GM19035 (cell line): ENCODE data around the gene TRIM69.
"Not testable (repeated sequence)": the region's sequence is repeated elsewhere in the genome, so short reads cannot be mapped to it uniquely, and the experiment has no call there.

ENCODE experiments used
- ATAC-seq: cut with Tn5 transposase; IDR thresholded peaks from one replicate; pipeline ENCODE4 v1.9.1; 2021; ENCODE audit not compliant: unreplicated experiment

TRIM69 gene, protein sequence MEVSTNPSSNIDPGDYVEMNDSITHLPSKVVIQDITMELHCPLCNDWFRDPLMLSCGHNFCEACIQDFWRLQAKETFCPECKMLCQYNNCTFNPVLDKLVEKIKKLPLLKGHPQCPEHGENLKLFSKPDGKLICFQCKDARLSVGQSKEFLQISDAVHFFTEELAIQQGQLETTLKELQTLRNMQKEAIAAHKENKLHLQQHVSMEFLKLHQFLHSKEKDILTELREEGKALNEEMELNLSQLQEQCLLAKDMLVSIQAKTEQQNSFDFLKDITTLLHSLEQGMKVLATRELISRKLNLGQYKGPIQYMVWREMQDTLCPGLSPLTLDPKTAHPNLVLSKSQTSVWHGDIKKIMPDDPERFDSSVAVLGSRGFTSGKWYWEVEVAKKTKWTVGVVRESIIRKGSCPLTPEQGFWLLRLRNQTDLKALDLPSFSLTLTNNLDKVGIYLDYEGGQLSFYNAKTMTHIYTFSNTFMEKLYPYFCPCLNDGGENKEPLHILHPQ

DNA sequence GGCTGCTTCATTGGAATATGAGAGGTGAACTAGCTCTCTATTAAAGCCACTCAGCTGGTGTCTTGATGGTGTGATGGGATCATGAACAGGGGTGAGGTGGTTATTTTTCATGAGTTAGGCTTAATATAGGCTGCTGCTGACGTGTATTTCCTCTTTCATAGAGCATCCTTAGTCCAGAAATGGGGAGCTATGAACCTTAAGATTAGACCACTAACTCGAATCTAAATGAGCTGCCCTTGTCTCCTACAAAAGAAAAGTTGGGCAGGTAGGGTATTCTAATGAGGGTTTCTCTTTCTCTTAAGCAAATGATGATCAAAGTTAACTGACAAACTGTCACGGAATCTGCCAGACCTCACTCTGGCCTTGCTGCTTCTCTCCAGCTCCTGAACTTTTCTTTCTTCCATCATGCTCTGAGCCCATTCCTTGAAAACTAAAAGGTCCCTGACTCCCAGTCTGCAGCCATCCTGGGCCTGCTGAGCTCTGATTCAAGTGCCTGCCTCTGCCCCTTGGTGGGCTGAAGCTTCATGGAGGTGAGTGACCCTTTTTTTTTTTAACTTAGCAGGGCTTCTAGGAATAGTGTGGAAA lies at the start of gene TRIM69:
Gene TRIM69 (plus strand): TSS at position 348 of the 585 bp plus-strand sequence. CDS start 177 bp downstream, at position 525.
- no peak for ATAC-seq

DNA sequence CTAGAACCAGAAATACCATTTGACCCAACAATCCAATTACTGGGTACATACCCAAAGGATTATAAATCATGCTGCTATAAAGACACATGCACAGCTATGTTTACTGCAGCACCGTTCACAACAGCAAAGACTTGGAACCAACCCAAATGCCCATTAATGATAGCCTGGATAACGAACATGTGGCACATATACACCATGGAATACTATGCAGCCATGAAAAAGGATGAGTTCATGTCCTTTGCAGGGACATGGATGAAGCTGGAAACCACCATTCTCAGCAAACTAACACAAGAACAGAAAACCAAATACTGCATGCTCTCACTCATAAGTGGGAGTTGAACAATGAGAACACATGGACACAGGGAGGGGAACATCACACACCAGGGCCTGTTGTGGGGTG lies 47.0 kb upstream of the TRIM69 start:
- not testable (repeated sequence) for ATAC-seq

DNA sequence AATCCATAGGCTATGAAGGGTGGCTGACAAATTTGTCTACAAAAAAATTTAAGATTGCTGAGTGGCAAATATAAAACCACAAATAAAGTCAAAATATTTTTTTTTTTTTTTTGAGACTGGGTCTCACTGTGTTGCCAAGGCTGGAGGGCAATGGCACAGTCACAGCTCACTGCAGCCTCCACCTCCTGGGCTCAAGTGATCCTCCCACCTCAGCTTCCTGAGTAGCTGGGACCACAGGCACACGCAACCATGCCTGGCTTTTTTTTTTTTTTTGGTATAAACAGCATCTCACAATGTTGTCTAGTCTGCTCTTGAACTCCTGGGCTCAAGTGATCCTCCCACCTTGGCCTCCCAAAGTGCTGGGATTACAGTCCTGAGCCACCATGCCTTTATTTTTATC lies 46.1 kb upstream of the TRIM69 start:
- ATAC-seq = not testable (repeated sequence)

DNA sequence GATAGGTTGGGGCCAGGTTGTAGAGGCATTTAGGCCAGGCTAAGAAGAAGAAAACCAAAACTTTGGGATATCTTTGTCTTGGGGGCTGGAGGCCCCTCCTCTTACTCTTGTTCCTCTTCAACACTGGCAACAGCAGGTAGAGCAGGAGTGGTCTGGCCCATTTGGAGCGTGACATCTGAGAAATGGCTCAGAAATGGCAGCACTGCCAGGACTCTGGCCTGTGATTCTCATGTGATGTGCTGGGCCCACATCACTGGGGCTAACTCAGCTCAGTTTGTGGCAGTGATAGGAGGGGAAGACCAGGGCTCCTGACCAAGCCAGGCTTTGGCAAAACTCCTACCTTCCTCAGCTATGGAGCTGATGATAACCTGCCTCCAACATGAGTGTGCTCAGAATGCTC lies 43.7 kb upstream of the TRIM69 start:
- no peak for ATAC-seq

DNA sequence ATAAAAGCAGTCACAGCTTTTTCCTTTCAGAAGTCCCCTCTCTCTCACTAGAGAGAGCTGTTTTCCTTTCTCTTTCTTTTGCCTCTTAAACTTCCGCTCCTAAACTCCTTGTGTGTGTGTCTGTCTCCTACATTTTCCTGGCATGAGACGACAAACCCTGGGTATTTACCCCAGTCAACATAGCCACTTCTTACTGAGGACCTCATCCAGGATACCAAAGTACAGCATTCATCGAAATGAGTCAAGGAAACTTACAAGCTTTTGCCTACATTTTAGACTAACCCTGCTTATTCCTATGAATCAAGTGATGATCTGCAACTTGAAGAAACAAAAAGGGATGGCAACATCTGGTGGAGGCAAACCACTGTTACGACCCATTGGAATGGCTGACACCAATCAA lies 41.9 kb upstream of the TRIM69 start:
- ATAC-seq = no peak

DNA sequence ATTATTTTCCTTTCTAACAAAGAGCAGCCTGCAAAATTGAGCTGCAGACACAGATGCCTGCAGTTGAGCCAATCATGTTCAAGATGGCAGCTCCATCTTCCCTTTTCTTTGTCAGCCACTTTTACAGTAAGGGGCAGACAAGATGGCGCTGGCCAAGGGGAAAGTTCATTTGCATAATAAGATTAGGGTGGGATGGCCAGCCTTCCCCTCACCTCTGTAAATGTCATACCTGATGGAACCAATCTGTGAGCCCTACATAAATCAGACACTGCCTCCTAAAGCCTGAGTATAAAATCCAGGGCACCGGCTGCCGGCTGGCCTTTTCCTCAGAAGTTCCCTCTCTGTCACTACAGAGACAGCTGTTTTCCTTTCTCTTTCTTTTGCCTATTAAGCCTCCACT lies 41.0 kb upstream of the TRIM69 start:
- ATAC-seq = no peak

DNA sequence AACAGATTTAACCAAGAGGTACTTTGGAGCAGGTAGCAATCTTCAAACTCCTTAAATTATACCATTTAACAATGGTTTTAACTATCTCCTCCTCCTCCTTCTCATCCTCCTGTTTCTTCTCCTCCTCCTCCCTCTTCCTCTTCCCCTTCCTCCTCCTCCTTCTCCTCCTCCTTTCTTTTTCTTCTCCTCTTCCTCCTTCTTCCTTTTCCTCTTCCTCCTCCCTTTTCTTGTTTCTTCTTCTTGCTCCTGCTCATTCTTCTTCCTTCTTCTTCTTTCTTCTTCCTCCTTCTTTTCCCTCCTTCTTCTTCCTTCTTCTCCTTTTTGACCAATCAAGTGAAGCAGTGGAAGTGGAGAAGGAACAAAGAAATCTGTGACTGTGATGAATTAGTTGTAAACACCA lies 39.3 kb upstream of the TRIM69 start:
- no peak for ATAC-seq

DNA sequence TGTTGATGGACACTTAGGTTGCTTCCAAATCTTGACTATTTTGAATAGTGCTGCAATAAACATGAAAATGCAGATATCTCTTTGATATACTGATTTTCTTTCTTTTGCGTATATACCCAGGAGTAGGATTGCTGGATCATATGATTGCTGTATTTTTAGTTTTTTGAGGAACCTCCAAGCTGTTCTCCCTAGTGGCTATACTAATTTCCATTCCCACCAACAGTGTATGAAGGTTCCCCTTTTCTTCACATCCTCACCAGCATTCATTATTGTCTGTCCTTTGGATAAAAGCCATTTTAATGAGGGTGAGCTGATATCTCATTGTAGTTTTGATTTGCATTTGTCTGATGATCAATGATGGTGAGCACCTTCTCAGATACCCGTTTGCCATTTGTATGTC lies 37.7 kb upstream of the TRIM69 start:
- no peak for ATAC-seq

DNA sequence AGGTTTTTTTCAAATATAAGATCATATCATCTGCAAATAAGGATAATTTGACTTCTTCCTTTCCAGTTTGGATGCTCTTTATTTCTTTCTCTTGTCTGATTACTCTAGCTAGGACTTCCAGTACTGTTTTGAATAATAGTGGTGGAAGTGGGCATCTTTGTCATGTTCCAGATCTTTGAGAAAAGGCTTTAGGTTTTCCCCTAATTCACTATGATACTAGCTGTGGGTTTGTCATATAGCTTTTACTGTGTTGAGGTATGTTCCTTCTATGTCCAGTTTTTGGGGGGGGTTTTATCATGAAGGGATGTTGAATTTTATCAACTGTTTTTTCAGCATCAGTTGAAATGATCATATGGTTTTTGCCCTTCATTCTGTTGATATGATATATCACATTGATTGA lies 35.7 kb upstream of the TRIM69 start:
- ATAC-seq = not testable (repeated sequence)

DNA sequence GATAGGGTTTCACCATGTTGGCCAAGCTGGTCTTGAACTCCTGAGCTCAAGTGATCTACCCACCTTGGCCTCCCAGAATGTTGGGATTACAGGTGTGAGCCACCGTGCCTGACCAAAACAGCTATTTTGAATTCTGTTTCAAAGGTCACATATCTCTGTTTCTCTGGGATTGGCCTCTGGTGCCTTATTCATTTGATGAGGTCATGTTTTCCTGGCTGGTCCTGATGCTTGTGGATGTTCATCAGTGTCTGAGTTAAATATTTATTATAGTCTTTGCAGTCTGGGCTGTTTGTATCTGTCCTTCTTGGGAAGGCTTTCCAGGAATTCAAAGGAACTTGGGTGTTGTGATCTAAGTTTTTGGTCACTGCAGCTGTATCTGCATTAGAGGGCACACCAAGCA lies 30.3 kb upstream of the TRIM69 start:
- ATAC-seq = no peak

DNA sequence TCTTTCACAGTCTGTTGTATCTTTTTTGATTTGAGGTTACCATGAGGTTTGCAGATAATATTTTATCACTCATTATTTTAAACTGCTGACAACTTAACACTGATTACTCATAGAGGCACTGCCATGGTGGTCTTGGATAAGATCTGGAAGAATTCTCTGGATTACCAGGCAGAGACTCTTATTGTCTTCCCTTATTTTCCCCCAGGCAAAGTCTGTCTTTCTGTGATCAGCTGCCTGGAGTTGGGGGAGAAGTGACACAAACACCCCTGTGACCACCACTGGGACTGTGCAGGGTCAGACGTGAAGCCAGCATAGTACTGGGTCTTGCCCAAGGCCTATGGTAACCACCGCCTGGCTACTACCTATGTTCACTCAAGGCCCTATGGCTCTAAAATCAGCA lies 29.9 kb upstream of the TRIM69 start:
- ATAC-seq = no peak

DNA sequence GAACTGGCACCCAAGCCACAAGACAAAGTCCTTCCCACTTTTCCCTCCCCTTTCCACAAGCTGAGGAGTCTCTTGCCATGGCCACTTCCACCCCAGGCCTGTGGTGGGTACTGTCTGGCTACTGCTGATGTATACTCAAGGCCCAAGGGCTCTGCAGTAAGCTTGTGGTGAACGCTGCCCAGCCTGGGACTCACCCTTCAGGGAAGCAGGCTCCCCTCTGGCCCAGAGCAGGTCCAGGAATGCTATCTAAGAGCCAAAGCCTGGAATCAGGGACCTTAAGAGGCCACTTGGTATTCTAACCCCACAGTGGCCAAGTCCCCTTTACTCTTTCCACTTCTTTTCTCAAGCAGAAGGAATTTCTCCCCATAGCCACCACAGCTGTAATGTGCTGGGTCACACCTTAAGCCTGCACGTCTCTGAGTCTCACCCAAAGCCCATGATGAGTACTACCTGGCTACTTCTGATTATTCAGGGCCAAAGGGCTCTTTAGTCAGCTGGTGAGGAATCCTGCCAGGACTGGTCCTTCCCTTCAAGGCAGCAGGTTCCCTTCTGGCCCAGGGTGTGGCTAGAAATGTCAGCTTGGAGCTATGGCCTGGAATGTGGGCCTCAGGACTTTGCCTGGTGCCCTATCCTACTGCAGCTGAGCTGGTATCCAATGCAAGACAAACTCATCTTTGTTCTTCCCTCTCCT lies 29.2 kb upstream of the TRIM69 start:
- no peak for ATAC-seq

DNA sequence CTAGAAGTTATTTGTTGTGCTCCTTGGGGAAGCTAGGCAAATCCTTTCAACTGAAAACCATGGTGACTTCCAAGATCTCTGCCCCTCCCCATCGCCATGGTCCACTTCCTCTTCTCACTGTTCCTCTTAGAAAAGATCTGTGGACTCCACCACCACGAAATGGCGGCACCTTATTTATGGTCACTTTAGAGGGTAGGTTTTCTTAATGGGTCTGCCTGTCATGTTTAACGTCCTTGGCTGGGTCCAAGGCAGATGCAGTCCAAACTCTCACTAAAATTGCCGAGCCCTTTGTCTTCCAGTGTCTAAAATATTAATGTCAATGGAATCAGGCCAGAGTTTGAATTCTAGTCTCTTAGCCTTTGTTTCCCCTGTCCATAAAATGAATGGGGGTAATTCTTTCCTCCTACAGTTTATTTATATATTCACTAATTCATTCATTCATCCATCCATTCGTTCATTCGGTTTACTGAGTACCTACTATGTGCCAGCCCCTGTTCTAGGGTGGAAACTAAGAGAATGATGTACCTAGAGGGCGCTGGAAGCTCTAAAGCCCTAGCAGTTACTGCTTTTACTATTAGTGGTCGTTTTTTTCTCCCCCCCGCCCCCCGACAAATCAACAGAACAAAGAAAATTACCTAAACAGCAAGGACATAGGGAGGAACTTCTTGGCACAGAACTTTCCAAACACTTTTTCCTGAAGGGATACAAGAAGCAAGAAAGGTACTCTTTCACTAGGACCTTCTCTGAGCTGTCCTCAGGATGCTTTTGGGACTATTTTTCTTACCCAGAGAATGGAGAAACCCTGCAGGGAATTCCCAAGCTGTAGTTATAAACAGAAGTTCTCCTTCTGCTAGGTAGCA lies 25.9 kb upstream of the TRIM69 start:
- ATAC-seq = no peak

DNA sequence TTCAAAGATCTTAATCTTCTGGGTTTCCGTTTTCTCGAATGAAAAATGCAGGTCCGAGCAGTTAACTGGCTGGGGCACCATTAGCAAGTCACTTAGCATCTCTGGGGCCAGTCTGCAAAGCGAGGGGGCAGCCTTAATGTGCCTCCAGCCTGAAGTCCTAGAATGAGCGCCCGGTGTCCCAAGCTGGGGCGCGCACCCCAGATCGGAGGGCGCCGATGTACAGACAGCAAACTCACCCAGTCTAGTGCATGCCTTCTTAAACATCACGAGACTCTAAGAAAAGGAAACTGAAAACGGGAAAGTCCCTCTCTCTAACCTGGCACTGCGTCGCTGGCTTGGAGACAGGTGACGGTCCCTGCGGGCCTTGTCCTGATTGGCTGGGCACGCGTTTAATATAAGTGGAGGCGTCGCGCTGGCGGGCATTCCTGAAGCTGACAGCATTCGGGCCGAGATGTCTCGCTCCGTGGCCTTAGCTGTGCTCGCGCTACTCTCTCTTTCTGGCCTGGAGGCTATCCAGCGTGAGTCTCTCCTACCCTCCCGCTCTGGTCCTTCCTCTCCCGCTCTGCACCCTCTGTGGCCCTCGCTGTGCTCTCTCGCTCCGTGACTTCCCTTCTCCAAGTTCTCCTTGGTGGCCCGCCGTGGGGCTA lies 25.1 kb upstream of the TRIM69 start, which contains the start of the genes B2M and PATL2:
Gene B2M (plus strand): TSS at position 422 of the 647 bp plus-strand sequence. CDS start 30 bp downstream, at position 452.
Gene PATL2 (minus strand): TSS at position 228 of the 647 bp plus-strand sequence. CDS start 34,833 bp downstream, outside the sequence.
- ATAC-seq = peak; percentile 81

DNA sequence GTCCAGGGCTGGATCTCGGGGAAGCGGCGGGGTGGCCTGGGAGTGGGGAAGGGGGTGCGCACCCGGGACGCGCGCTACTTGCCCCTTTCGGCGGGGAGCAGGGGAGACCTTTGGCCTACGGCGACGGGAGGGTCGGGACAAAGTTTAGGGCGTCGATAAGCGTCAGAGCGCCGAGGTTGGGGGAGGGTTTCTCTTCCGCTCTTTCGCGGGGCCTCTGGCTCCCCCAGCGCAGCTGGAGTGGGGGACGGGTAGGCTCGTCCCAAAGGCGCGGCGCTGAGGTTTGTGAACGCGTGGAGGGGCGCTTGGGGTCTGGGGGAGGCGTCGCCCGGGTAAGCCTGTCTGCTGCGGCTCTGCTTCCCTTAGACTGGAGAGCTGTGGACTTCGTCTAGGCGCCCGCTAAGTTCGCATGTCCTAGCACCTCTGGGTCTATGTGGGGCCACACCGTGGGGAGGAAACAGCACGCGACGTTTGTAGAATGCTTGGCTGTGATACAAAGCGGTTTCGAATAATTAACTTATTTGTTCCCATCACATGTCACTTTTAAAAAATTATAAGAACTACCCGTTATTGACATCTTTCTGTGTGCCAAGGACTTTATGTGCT lies 24.5 kb upstream of the TRIM69 start:
- peak; percentile 22 for ATAC-seq

DNA sequence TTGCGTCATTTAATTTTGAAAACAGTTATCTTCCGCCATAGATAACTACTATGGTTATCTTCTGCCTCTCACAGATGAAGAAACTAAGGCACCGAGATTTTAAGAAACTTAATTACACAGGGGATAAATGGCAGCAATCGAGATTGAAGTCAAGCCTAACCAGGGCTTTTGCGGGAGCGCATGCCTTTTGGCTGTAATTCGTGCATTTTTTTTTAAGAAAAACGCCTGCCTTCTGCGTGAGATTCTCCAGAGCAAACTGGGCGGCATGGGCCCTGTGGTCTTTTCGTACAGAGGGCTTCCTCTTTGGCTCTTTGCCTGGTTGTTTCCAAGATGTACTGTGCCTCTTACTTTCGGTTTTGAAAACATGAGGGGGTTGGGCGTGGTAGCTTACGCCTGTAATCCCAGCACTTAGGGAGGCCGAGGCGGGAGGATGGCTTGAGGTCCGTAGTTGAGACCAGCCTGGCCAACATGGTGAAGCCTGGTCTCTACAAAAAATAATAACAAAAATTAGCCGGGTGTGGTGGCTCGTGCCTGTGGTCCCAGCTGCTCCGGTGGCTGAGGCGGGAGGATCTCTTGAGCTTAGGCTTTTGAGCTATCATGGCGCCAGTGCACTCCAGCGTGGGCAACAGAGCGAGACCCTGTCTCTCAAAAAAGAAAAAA lies 23.9 kb upstream of the TRIM69 start:
- no peak for ATAC-seq

DNA sequence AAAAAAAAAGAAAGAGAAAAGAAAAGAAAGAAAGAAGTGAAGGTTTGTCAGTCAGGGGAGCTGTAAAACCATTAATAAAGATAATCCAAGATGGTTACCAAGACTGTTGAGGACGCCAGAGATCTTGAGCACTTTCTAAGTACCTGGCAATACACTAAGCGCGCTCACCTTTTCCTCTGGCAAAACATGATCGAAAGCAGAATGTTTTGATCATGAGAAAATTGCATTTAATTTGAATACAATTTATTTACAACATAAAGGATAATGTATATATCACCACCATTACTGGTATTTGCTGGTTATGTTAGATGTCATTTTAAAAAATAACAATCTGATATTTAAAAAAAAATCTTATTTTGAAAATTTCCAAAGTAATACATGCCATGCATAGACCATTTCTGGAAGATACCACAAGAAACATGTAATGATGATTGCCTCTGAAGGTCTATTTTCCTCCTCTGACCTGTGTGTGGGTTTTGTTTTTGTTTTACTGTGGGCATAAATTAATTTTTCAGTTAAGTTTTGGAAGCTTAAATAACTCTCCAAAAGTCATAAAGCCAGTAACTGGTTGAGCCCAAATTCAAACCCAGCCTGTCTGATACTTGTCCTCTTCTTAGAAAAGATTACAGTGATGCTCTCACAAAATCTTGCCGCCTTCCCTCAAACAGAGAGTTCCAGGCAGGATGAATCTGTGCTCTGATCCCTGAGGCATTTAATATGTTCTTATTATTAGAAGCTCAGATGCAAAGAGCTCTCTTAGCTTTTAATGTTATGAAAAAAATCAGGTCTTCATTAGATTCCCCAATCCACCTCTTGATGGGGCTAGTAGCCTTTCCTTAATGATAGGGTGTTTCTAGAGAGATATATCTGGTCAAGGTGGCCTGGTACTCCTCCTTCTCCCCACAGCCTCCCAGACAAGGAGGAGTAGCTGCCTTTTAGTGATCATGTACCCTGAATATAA lies 23.0 kb upstream of the TRIM69 start:
- ATAC-seq = no peak

DNA sequence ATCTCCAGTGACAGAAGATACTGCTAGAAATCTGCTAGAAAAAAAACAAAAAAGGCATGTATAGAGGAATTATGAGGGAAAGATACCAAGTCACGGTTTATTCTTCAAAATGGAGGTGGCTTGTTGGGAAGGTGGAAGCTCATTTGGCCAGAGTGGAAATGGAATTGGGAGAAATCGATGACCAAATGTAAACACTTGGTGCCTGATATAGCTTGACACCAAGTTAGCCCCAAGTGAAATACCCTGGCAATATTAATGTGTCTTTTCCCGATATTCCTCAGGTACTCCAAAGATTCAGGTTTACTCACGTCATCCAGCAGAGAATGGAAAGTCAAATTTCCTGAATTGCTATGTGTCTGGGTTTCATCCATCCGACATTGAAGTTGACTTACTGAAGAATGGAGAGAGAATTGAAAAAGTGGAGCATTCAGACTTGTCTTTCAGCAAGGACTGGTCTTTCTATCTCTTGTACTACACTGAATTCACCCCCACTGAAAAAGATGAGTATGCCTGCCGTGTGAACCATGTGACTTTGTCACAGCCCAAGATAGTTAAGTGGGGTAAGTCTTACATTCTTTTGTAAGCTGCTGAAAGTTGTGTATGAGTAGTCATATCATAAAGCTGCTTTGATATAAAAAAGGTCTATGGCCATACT lies 21.1 kb upstream of the TRIM69 start:
- no peak for ATAC-seq
